ENCODE results near the gene DIPK1B.

The DIPK1B gene

DNA sequence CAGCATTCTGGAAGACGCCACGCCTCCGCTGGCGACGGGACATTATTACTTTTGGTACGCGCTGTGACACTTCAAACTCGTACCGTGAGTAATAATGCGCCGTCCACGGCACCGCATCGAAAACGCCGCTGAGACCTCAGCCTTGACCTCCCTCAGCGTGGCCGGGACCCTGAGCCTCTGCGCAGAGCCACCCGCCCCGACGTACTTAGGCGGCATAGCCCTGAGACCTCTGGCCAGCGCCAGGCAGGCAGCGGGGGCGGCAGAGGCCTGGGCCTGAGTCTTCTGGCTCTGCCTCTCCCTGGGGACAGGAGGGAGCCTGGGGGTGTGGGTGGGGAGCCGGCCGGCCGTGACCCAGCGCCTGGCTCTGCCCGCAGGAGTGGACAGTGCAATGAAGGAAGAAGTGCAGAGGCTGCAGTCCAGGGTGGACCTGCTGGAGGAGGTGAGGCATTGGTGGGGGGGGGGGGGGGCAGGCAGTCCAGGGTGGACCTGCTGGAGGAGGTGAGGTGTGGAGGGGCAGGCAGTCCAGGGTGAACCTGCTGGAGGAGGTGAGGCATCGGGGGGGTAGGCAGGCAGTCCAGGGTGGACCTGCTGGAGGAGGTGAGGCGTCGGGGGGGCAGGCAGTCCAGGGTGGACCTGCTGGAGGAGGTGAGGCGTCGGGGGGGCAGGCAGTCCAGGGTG, 41.7 kb upstream of the DIPK1B start:
- Histone ChIP-seq H3K27me3 (ENCODE audit: insufficient read depth, insufficient read length) (no peaks in the 10 kb centered on the region), H3K9ac (ENCODE audit: insufficient read length, low read depth) (no peak overlapping the region), H3K9me3 (ENCODE audit: insufficient read depth, low read length) (no peaks in the 10 kb centered on the region), H3K36me3 (ENCODE audit: insufficient read depth, insufficient read length, low read length) (peaks cover 25% of the 10 kb centered on the region), H3K4me3 (ENCODE audit: insufficient read length, low read depth) (no peak overlapping the region), H3K4me1 (ENCODE audit: insufficient read depth, insufficient read length) (peaks cover 34% of the 10 kb centered on the region)
- TF ChIP-seq ZNF274 (IDR thresholded peaks at IDR 0.05; ENCODE audit: low read depth, low read length) (no peak), SUZ12 (IDR thresholded peaks at IDR 0.05; ENCODE audit: extremely low read depth, insufficient read depth, insufficient read length) (no peak), YY1 (IDR thresholded peaks at IDR 0.05; ENCODE audit: insufficient read depth, insufficient read length) (no peak)
- DNase-seq (ENCODE audit: low read depth, low spot score), result no peak

DNA sequence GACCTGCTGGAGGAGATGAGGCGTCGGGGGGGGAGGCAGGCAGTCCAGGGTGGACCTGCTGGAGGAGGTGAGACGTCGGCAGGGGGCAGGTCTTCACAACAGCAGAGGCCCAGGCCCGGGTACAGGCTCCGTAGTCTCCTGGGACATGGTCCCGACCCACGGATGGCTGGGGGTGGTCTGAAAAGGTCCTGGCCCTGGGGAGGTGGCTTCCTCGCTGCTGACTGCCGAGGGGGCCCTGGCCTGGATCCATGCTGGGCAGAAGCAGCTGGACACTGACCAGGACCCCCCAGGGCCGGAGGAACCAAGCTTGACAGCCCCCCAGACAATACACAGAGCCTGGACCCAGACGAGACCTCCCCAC, 41.1 kb upstream of the DIPK1B start:
- DNase-seq (ENCODE audit: low read depth, low spot score), result no peak

DNA sequence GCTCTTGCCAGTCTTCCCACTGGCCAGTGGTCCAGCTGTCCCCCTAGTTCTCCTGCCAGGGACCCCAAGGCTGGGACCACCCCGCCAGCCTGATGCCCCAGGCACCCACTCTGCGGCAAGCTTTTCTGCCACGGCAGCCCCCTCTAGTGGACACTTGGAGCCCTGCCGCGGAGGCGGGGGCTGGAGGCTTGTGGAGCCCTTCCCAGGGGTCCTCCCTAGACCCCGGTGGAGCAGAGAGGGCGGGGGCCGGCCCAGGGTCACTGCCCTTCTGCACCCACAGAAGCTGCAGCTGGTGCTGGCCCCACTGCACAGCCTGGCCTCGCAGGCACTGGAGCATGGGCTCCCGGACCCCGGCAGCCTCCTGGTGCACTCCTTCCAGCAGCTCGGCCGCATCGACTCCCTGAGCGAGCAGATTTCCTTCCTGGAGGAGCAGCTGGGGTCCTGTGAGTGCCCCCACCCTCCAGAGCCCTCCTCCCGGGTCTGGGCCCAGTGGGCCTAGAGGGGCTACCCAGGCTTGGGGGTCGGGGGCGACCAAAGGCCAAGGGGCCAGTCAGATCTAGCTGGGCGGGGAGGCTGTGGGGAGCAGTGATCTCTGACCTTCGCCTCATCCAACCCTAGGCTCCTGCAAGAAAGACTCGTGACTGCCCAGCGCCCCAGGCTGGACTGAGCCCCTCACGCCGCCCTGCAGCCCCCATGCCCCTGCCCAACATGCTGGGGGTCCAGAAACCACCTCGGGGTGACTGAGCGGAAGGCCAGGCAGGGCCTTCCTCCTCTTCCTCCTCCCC, 40.5 kb upstream of the DIPK1B start:
- TF ChIP-seq SUZ12 (IDR thresholded peaks at IDR 0.05; ENCODE audit: extremely low read depth, insufficient read depth, insufficient read length) (no peak), YY1 (IDR thresholded peaks at IDR 0.05; ENCODE audit: insufficient read depth, insufficient read length) (no peak), ZNF274 (IDR thresholded peaks at IDR 0.05; ENCODE audit: low read depth, low read length) (no peak)
- Histone ChIP-seq H3K4me1 (ENCODE audit: insufficient read depth, insufficient read length) (peaks cover 34% of the 10 kb centered on the region), H3K27me3 (ENCODE audit: insufficient read depth, insufficient read length) (no peaks in the 10 kb centered on the region), H3K9me3 (ENCODE audit: insufficient read depth, low read length) (no peaks in the 10 kb centered on the region), H3K36me3 (ENCODE audit: insufficient read depth, insufficient read length, low read length) (peaks cover 31% of the 10 kb centered on the region), H3K4me3 (ENCODE audit: insufficient read length, low read depth) (no peak overlapping the region), H3K9ac (ENCODE audit: insufficient read length, low read depth) (peak overlapping the region; percentile 42)
- no peak for DNase-seq (ENCODE audit: low read depth, low spot score)

More for the DNA sequence above, 41.1 kb upstream of the DIPK1B start:
- TF ChIP-seq SUZ12 (IDR thresholded peaks at IDR 0.05; ENCODE audit: extremely low read depth, insufficient read depth, insufficient read length) (no peak), YY1 (IDR thresholded peaks at IDR 0.05; ENCODE audit: insufficient read depth, insufficient read length) (no peak), ZNF274 (IDR thresholded peaks at IDR 0.05; ENCODE audit: low read depth, low read length) (no peak)
- Histone ChIP-seq H3K27me3 (ENCODE audit: insufficient read depth, insufficient read length) (no peaks in the 10 kb centered on the region), H3K9ac (ENCODE audit: insufficient read length, low read depth) (no peak overlapping the region), H3K4me1 (ENCODE audit: insufficient read depth, insufficient read length) (peaks cover 34% of the 10 kb centered on the region), H3K36me3 (ENCODE audit: insufficient read depth, insufficient read length, low read length) (peaks cover 26% of the 10 kb centered on the region), H3K4me3 (ENCODE audit: insufficient read length, low read depth) (no peak overlapping the region), H3K9me3 (ENCODE audit: insufficient read depth, low read length) (no peaks in the 10 kb centered on the region)

DNA sequence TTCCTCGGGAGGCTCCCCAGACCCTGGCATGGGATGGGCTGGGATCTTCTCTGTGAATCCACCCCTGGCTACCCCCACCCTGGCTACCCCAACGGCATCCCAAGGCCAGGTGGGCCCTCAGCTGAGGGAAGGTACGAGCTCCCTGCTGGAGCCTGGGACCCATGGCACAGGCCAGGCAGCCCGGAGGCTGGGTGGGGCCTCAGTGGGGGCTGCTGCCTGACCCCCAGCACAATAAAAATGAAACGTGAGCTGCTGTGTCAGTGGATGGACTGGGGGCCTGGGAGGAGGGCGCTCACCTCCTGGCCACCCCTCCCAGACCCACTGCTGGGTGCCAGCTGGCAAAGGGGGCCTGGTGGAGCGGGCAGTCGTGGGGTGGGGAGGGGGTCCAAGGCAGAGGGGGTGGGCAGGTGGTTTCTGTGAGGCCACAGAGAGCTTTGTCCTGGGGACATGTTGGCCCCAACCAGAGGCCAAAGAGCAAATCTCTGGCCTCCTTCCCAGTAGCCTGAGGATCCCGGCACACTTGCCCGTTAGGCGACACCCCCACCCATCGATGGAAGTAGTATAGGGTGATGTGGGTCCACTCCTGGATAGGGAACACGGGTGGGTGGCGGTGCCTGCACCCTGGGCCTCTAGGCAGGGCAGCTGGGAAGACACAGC, 39.8 kb upstream of the DIPK1B start:
- H3K9ac ChIP-seq (ENCODE audit: insufficient read length, low read depth), result no peak overlapping the region
- DNase-seq (ENCODE audit: low read depth, low spot score), result no peak
- no peaks in the 10 kb centered on the region for H3K27me3 ChIP-seq (ENCODE audit: insufficient read depth, insufficient read length)

DNA sequence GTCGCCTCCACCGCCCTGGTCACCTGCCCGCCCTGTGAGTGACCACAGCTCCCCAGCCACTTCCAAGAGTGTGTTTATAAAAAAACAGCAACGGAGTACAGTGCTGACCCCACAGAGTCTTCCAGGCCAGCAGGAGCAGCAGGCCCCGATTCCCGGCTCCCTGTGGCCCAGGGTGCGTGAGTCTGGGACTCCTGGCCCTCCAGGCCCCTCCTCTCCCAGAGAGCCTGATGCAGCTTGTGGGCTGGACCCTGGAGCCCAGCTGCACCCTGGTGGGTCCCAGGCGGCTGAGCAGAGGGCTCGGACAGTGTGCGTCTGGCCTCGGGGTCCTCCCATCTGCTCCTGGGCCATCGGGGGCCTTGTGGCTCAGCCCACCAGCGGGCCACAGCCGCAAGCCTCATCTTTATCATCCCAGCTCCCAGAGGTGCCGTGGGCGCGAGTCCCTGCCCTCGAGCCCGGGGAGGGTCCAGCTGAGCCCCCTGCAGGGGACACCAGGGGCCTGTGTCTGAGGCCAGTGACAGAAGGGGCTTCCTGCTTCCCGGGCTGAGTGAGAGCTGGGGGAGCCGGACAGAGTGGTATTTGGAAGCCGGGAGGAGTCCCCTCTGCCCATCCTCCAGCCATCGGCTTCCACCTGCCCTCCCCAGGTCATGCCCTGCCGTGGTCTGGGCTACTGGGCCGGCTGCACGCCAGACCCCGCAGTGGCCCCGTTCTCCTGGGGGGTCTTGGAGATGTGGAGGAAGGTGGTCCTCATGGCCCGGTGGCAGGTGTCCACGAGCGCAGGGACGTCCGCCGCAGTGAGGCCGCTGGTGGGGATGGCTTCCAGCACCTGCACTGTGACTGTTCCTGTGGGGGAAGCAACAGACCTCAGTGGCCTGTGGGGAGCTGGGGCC, 39.0 kb upstream of the DIPK1B start:
- Histone ChIP-seq H3K9me3 (ENCODE audit: insufficient read depth, low read length) (no peaks in the 10 kb centered on the region), H3K27me3 (ENCODE audit: insufficient read depth, insufficient read length) (no peaks in the 10 kb centered on the region), H3K4me1 (ENCODE audit: insufficient read depth, insufficient read length) (peaks cover 21% of the 10 kb centered on the region), H3K4me3 (ENCODE audit: insufficient read length, low read depth) (no peak overlapping the region), H3K9ac (ENCODE audit: insufficient read length, low read depth) (no peak overlapping the region), H3K36me3 (ENCODE audit: insufficient read depth, insufficient read length, low read length) (peaks cover 36% of the 10 kb centered on the region)
- no peak for DNase-seq (ENCODE audit: low read depth, low spot score)
- TF ChIP-seq SUZ12 (IDR thresholded peaks at IDR 0.05; ENCODE audit: extremely low read depth, insufficient read depth, insufficient read length) (no peak), YY1 (IDR thresholded peaks at IDR 0.05; ENCODE audit: insufficient read depth, insufficient read length) (no peak), ZNF274 (IDR thresholded peaks at IDR 0.05; ENCODE audit: low read depth, low read length) (no peak)

More for the DNA sequence above, 39.8 kb upstream of the DIPK1B start:
- no peaks in the 10 kb centered on the region for H3K9me3 ChIP-seq (ENCODE audit: insufficient read depth, low read length)
- no peak overlapping the region for H3K4me3 ChIP-seq (ENCODE audit: insufficient read length, low read depth)
- peaks cover 36% of the 10 kb centered on the region for H3K36me3 ChIP-seq (ENCODE audit: insufficient read depth, insufficient read length, low read length)
- no peak for TF ChIP-seq ZNF274 (IDR thresholded peaks at IDR 0.05; ENCODE audit: low read depth, low read length)
- no peak for TF ChIP-seq SUZ12 (IDR thresholded peaks at IDR 0.05; ENCODE audit: extremely low read depth, insufficient read depth, insufficient read length)
- no peak for TF ChIP-seq YY1 (IDR thresholded peaks at IDR 0.05; ENCODE audit: insufficient read depth, insufficient read length)
- peaks cover 29% of the 10 kb centered on the region for H3K4me1 ChIP-seq (ENCODE audit: insufficient read depth, insufficient read length)

DNA sequence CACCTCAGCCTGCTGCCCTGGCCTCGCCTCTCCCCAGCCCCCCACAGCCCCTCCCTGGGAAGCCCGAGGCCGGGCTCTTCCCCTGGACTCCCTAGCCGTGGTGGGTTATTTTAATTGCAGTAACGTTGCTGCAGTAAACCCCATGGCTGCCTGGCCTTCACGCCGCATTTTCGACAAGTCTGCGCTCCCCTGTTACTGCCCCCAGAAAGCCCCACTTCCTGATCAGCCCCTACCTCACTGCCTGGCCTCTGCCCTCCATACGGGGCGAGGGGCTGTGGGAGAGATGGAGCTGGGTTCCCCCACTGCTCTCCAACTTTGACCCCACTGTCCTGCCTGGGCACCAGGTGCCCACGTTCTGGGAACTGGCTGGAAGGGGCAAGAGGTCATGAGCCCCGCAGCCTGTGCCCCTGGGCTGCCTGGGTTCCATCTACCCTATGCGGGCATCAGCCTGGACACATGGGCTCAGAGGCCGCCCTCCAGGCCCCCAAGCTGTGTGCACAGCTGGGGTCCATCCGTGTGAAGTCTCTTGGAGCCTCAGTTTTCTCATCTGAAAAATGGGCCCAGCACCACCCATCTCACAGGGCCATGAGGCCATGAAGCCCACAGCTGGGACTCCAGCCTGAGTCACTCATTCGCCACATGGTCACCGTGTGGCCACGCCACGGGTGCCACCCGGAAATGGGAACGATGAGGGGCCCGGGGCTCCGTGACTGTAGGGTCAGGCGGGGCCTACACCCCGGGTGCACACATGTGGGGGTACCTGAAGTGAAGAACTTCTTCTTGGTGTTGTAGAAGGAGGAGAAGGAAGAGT, 38.2 kb upstream of the DIPK1B start:
- H3K4me1 ChIP-seq (ENCODE audit: insufficient read depth, insufficient read length), result peaks cover 17% of the 10 kb centered on the region
- peaks cover 38% of the 10 kb centered on the region for H3K36me3 ChIP-seq (ENCODE audit: insufficient read depth, insufficient read length, low read length)
- H3K4me3 ChIP-seq (ENCODE audit: insufficient read length, low read depth), result no peak overlapping the region
- DNase-seq (ENCODE audit: low read depth, low spot score), result no peak
- no peaks in the 10 kb centered on the region for H3K27me3 ChIP-seq (ENCODE audit: insufficient read depth, insufficient read length)
- TF ChIP-seq YY1 (IDR thresholded peaks at IDR 0.05; ENCODE audit: insufficient read depth, insufficient read length) (no peak), SUZ12 (IDR thresholded peaks at IDR 0.05; ENCODE audit: extremely low read depth, insufficient read depth, insufficient read length) (no peak), ZNF274 (IDR thresholded peaks at IDR 0.05; ENCODE audit: low read depth, low read length) (no peak)
- H3K9me3 ChIP-seq (ENCODE audit: insufficient read depth, low read length), result no peaks in the 10 kb centered on the region
- no peak overlapping the region for H3K9ac ChIP-seq (ENCODE audit: insufficient read length, low read depth)
